A549 (cell line): ENCODE results near the gene TRIM29. TPM values are rescaled to one million over a fixed set of nuclear protein-coding genes. Genes with fewer than 3 reads are reported as not detected.

ENCODE experiments used
- ATAC-seq, 2 experiments: fragments of 200-7000 bp in 1 of 2; fragments of >200 bp in 1 of 2; cut with Nextera tagmentation in 1 of 2; cut with Tn5 transposase in 1 of 2; 3 replicates each; pipeline versions ENCODE4 v1.8.0 to v1.9.1; 2018 to 2020; ENCODE audit warnings: mild to moderate bottlenecking in 1 of 2, moderate library complexity in 1 of 2
- CTCF ChIA-PET: fragments of 300-600 bp; sonication (Branson Sonifier 250); formaldehyde crosslinking; extraction: SDS; loops from one replicate; lab custom pipeline; 2021; ENCODE audit warnings: antibody characterized with exemption, inconsistent platforms; lab: Yijun Ruan, JAX
- POLR2A ChIA-PET: fragments of 350-600 bp; formaldehyde crosslinking; extraction: SDS; loops from one replicate; lab custom pipeline; 2021; ENCODE audit warnings: antibody characterized with exemption, inconsistent platforms; lab: Yijun Ruan, JAX
- DNase-seq, 2 experiments: peaks; one replicate each; pipeline versions ENCODE4 v3.0.0 to v3.0.0-alpha.2; 2011 to 2016; ENCODE audit warnings: low read depth in 1 of 2, low spot score in 1 of 2
- FAIRE-seq: peaks from 2 replicates; lab custom pipeline; 2011; peaks lifted over from hg19 to GRCh38; lab: Jason Lieb, UNC
- H3K27ac ChIP-seq, 2 experiments: fragments of >200 bp; sonication (Bioruptor Twin); formaldehyde crosslinking; 3 replicates each; pipeline ENCODE4 v1.5.1; 2016 to 2017
- H3K4me1 ChIP-seq: fragments of >200 bp; sonication (Bioruptor Twin); formaldehyde crosslinking; 3 replicates; pipeline ENCODE4 v1.6.1; 2016
- H3K4me2 ChIP-seq: fragments of >200 bp; sonication (Bioruptor Twin); formaldehyde crosslinking; 3 replicates; pipeline ENCODE4 v1.6.1; 2016
- H3K4me3 ChIP-seq: fragments of >200 bp; sonication (Bioruptor Twin); formaldehyde crosslinking; 3 replicates; pipeline ENCODE4 v1.5.1; 2016
- H3K9me3 ChIP-seq: fragments of >200 bp; sonication (Bioruptor Twin); formaldehyde crosslinking; 3 replicates; pipeline ENCODE4 v1.6.1; 2016
- BHLHE40 ChIP-seq: IDR thresholded peaks from 2 replicates; pipeline ENCODE4 v1.6.1; 2012; ENCODE audit warnings: low read depth, low read length, inconsistent platforms
- CBX2 ChIP-seq: fragments of 200-600 bp; sonication (generic); IDR thresholded peaks from 2 replicates; pipeline ENCODE4 v1.6.1; 2016; ENCODE audit warnings: low read depth, mild to moderate bottlenecking, borderline replicate concordance
- CHD2 ChIP-seq: fragments of 150-350 bp; IDR thresholded peaks from 2 replicates; pipeline ENCODE4 v1.6.1; 2014; ENCODE audit warnings: low read length; ENCODE audit not compliant: partially characterized antibody
- EHMT2 ChIP-seq: fragments of 200-600 bp; sonication (generic); IDR thresholded peaks from 2 replicates; pipeline ENCODE4 v1.6.1; 2016; ENCODE audit warnings: antibody characterized with exemption, low read depth, mild to moderate bottlenecking, moderate library complexity
- FOXS1 ChIP-seq: fragments of 250-450 bp; sonication (Bioruptor Pico); IDR thresholded peaks from 2 replicates; pipeline ENCODE4 v1.5.0; 2020; ENCODE audit warnings: mild to moderate bottlenecking, moderate library complexity
- HDAC2 ChIP-seq: fragments of 200-600 bp; sonication (generic); IDR thresholded peaks from 2 replicates; pipeline ENCODE4 v1.6.1; 2016
- HOXA7 ChIP-seq: fragments of 250-450 bp; sonication (Bioruptor Pico); IDR thresholded peaks from 2 replicates; pipeline ENCODE4 v1.5.0; 2020; ENCODE audit warnings: mild to moderate bottlenecking, moderate library complexity
- HOXB5 ChIP-seq: fragments of 250-450 bp; sonication (Bioruptor Pico); IDR thresholded peaks from 2 replicates; pipeline ENCODE4 v1.5.0; 2020; ENCODE audit warnings: mild to moderate bottlenecking, moderate library complexity
- JUN ChIP-seq, 2 experiments: fragments of >200 bp; sonication (Bioruptor Twin); formaldehyde crosslinking; IDR thresholded peaks; 2 replicates in 1 of 2; 3 replicates in 1 of 2; pipeline ENCODE4 v1.6.1; 2016 to 2017
- JUNB ChIP-seq: fragments of >200 bp; sonication (Bioruptor Twin); formaldehyde crosslinking; IDR thresholded peaks from 2 replicates; pipeline ENCODE4 v1.6.1; 2016
- KDM5A ChIP-seq: fragments of 200-600 bp; sonication (generic); IDR thresholded peaks from 2 replicates; pipeline ENCODE4 v1.6.1; 2016; ENCODE audit warnings: antibody characterized with exemption, mild to moderate bottlenecking
- MYC ChIP-seq: IDR thresholded peaks from 2 replicates; pipeline ENCODE4 v1.6.1; 2012; ENCODE audit warnings: mild to moderate bottlenecking, inconsistent platforms, low read length, improper control_type of control experiment, borderline replicate concordance
- RFX5 ChIP-seq: fragments of 450-650 bp; IDR thresholded peaks from 2 replicates; pipeline ENCODE4 v1.7.1; 2014; ENCODE audit warnings: antibody characterized with exemption, mild to moderate bottlenecking, moderate library complexity
- RNF2 ChIP-seq: fragments of 200-600 bp; sonication (generic); IDR thresholded peaks from 2 replicates; pipeline ENCODE4 v1.6.1; 2016; ENCODE audit warnings: low read depth, mild to moderate bottlenecking, antibody characterized with exemption, moderate library complexity, borderline replicate concordance
- TFCP2L1 ChIP-seq: fragments of 250-450 bp; sonication (Bioruptor Pico); IDR thresholded peaks from 2 replicates; pipeline ENCODE4 v1.5.0; 2021; ENCODE audit warnings: mild to moderate bottlenecking
- ZC3H11A ChIP-seq: fragments of 450-650 bp; IDR thresholded peaks from 2 replicates; pipeline ENCODE4 v1.6.1; 2014; ENCODE audit warnings: antibody characterized with exemption, mild to moderate bottlenecking
- ZFP36 ChIP-seq: fragments of 450-650 bp; IDR thresholded peaks from 2 replicates; pipeline ENCODE4 v1.6.1; 2014; ENCODE audit warnings: borderline replicate concordance; ENCODE audit not compliant: partially characterized antibody
- ZNF302 ChIP-seq: fragments of 250-450 bp; sonication (Bioruptor Pico); IDR thresholded peaks from 2 replicates; pipeline ENCODE4 v1.9.0; 2021; ENCODE audit warnings: inconsistent platforms, mild to moderate bottlenecking, moderate library complexity
- WGBS: methylation state at CpG from one replicate; pipeline ENCODE4 v1.1.6; 2017; ENCODE audit errors: missing lambda C conversion rate; 5-methylcytosine and 5-hydroxymethylcytosine counted together
- polyA plus RNA-seq, 4 experiments: library from polyadenylated mRNA; depleted of rRNA in 3 of 4; stranded (reverse); fragments of >200 nt; fragmentation: RNase III in 1 of 4; extraction: RNeasy Plus Mini Kit Qiagen cat#74134 plus additional on column Dnase treatment in 1 of 4; gene quantifications; 2 replicates in 3 of 4; 3 replicates in 1 of 4; pipeline ENCODE4 v1.2.3, GENCODE V29; 2011 to 2017
- TF ChIP-seq, protein P1 (sequence below): fragments of 250-450 bp; sonication (Bioruptor Pico); IDR thresholded peaks from 2 replicates; pipeline ENCODE4 v1.5.0; 2020; ENCODE audit warnings: low read depth, mild to moderate bottlenecking, moderate library complexity
- TF ChIP-seq, protein P2 (sequence below): IDR thresholded peaks from 2 replicates; pipeline ENCODE4 v1.6.1; 2012
- TF ChIP-seq, protein P3 (sequence below): fragments of >200 bp; sonication (Bioruptor Twin); formaldehyde crosslinking; IDR thresholded peaks from 3 replicates; pipeline ENCODE4 v1.6.1; 2016

Gene TRIM29
- polyA plus RNA-seq, 2 of the 4 experiments (the other 2 are of a cell fraction) = 2.7 to 3.6 TPM

DNA sequence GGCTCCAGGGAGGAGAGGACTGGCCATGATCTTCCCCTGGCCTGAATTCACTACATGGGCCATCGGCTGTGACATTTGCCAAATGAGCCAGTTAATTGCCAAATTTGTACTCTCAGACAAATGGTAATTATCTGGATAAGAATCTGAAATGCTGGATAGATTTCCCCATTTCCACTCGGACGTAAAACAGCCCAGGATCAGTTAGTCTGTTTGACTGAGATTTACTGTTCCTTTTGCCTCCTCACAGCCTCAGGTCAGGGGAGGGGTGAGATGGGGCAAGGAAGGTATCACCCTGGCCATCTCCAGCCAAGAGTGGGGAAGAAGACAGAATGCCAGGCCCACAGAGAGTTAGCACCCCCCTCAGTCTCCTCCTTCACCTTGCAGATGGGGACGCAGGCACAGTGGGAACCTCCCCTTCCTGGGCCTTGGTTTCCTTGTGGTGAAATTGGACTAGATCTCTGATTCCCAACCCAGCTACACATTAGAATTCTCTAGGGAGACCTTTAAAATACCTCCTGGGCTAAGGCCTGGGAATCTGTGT is 5.2 kb downstream of the TRIM29 start:
- no peak overlapping the region for H3K4me2 ChIP-seq
- ChIA-PET POLR2A (no interaction called here), CTCF (no interaction called here)
- ATAC-seq = no peak
- no peaks in the 10 kb centered on the region for H3K9me3 ChIP-seq
- H3K4me3 ChIP-seq = no peak overlapping the region
- TF ChIP-seq RNF2 = no peak
- TF ChIP-seq ZC3H11A = no peak
- TF ChIP-seq ZFP36 = no peak
- no peak for TF ChIP-seq JUN (IDR thresholded peaks at IDR 0.05)
- no peak for TF ChIP-seq HOXA7 (CRISPR knock-in tag)
- no peak for TF ChIP-seq HDAC2
- no peak for TF ChIP-seq CBX2
- TF ChIP-seq, protein P1, sequence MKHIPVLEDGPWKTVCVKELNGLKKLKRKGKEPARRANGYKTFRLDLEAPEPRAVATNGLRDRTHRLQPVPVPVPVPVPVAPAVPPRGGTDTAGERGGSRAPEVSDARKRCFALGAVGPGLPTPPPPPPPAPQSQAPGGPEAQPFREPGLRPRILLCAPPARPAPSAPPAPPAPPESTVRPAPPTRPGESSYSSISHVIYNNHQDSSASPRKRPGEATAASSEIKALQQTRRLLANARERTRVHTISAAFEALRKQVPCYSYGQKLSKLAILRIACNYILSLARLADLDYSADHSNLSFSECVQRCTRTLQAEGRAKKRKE (CRISPR knock-in tag) = no peak
- peaks cover 18% of the 10 kb centered on the region for H3K4me1 ChIP-seq
- FAIRE-seq = no peak
- no peak overlapping the region for H3K27ac ChIP-seq
- 69% methylated on average over 4 of the region's 4 CpGs for WGBS
- no peak for DNase-seq

DNA sequence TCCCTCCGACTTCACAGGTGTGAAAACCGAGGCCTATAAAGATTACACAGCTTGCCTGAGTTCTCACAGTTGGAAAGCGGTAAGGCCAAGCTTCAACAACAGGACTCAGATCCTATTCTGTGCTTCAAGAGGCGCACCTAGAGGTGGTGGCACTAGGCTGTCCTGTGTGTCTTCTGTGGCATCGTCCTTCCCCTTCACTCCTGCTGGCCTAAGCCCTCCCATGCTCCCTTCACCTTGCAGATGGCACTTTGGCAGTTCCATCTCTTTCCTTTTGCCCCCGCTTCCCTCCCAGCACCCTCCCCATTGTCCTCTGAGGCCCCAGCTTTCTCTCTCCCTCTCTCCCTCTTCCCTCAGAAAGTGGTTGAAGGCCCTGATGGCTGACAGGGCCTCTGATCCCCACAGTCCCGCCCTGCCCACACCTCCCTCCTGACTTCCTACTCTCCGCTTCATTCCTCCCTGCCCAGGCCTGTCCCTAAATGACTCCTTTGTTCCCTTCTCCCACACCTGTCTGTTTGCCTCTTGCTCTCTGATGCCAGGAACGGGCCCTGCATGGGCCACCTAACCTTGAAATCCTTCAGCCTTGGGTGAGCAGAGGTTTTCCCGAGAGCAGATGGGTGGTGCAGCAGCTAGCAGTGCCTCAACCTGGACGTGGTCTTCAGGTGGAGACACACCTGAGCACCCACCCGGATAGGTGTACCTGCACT is 5.8 kb downstream of the TRIM29 start:
- no peak for FAIRE-seq
- TF ChIP-seq, protein P2, sequence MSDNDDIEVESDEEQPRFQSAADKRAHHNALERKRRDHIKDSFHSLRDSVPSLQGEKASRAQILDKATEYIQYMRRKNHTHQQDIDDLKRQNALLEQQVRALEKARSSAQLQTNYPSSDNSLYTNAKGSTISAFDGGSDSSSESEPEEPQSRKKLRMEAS = no peak
- TF ChIP-seq FOXS1 (no peak), RFX5 (no peak), KDM5A (no peak), HOXA7 (CRISPR knock-in tag) (no peak), HOXB5 (CRISPR knock-in tag) (no peak), TFCP2L1 (CRISPR knock-in tag) (no peak), CHD2 (no peak), MYC (no peak), JUN (IDR thresholded peaks at IDR 0.05) (no peak), BHLHE40 (no peak), ZC3H11A (no peak), HDAC2 (no peak), ZFP36 (no peak), EHMT2 (no peak), JUNB (no peak), ZNF302 (no peak), RNF2 (no peak)
- TF ChIP-seq, protein P3, sequence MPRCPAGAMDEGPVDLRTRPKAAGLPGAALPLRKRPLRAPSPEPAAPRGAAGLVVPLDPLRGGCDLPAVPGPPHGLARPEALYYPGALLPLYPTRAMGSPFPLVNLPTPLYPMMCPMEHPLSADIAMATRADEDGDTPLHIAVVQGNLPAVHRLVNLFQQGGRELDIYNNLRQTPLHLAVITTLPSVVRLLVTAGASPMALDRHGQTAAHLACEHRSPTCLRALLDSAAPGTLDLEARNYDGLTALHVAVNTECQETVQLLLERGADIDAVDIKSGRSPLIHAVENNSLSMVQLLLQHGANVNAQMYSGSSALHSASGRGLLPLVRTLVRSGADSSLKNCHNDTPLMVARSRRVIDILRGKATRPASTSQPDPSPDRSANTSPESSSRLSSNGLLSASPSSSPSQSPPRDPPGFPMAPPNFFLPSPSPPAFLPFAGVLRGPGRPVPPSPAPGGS = no peak
- TF ChIP-seq, protein P1 (CRISPR knock-in tag) = no peak

More for the DNA sequence above, 5.8 kb downstream of the TRIM29 start:
- Histone ChIP-seq H3K4me3 (no peak overlapping the region), H3K27ac (no peak overlapping the region), H3K4me2 (no peak overlapping the region), H3K4me1 (peaks cover 18% of the 10 kb centered on the region), H3K9me3 (no peaks in the 10 kb centered on the region)
- no peak for ATAC-seq
- ChIA-PET POLR2A (no interaction called here), CTCF (no interaction called here)
- WGBS = 52% methylated on average over 12 of the region's 12 CpGs
- DNase-seq = no peak
